ENCODE results near the gene ZNF823. TPM values are rescaled to one million over a fixed set of nuclear protein-coding genes. Genes with fewer than 3 reads are reported as not detected.
"Not testable (repeated sequence)": the region's sequence is repeated elsewhere in the genome, so short reads cannot be mapped to it uniquely, and the experiment has no call there.

Gene ZNF823
- 5.1 and 10.2 TPM in 2 replicates for total RNA-seq

- DNase-seq (ENCODE audit: low read depth, low spot score): peak; percentile 98
Observed at GRCh38 chr19:11738746-11739620, at the start of gene ZNF823. Gene ZNF823 (minus strand): TSS chr19:11738946. CDS start chr19:11738819, 127 bp downstream.

- DNase-seq (ENCODE audit: low read depth, low spot score): no peak
Observed at GRCh38 chr19:11787536-11787935, 48.8 kb upstream of the ZNF823 start.

GRCh38 chr19:11784356-11784755, 45.6 kb upstream of the ZNF823 start:
- DNase-seq (ENCODE audit: low read depth, low spot score): no peak

GRCh38 chr19:11783767-11784166, 45.0 kb upstream of the ZNF823 start:
- no peak for DNase-seq (ENCODE audit: low read depth, low spot score)

- no peak for DNase-seq (ENCODE audit: low read depth, low spot score)
Observed at GRCh38 chr19:11781295-11782057, 42.7 kb upstream of the ZNF823 start.

GRCh38 chr19:11780431-11781020, 41.8 kb upstream of the ZNF823 start:
- no peak for DNase-seq (ENCODE audit: low read depth, low spot score)

GRCh38 chr19:11776669-11777068, 37.9 kb upstream of the ZNF823 start:
- not testable (repeated sequence) for DNase-seq (ENCODE audit: low read depth, low spot score)

- not testable (repeated sequence) for DNase-seq (ENCODE audit: low read depth, low spot score)
Observed at GRCh38 chr19:11771520-11771919, 32.8 kb upstream of the ZNF823 start.

- no peak for DNase-seq (ENCODE audit: low read depth, low spot score)
Observed at GRCh38 chr19:11769995-11770394, 31.2 kb upstream of the ZNF823 start.

- no peak for DNase-seq (ENCODE audit: low read depth, low spot score)
Observed at GRCh38 chr19:11767633-11768133, 28.9 kb upstream of the ZNF823 start.

GRCh38 chr19:11766597-11767591, 28.1 kb upstream of the ZNF823 start, which contains the start of gene ZNF441:
Gene ZNF441 (plus strand): TSS chr19:11767000. CDS start chr19:11767194, 194 bp downstream.
- peak; percentile 69 for DNase-seq (ENCODE audit: low read depth, low spot score)

- DNase-seq (ENCODE audit: low read depth, low spot score): no peak
Observed at GRCh38 chr19:11763611-11764010, 24.9 kb upstream of the ZNF823 start.

- no peak for DNase-seq (ENCODE audit: low read depth, low spot score)
Observed at GRCh38 chr19:11763117-11763516, 24.4 kb upstream of the ZNF823 start.

- DNase-seq (ENCODE audit: low read depth, low spot score): no peak
Observed at GRCh38 chr19:11759805-11760204, 21.1 kb upstream of the ZNF823 start.

- DNase-seq (ENCODE audit: low read depth, low spot score): no peak
Observed at GRCh38 chr19:11756965-11757364, 18.2 kb upstream of the ZNF823 start.

GRCh38 chr19:11754663-11755062, 15.9 kb upstream of the ZNF823 start:
- DNase-seq (ENCODE audit: low read depth, low spot score): no peak

- DNase-seq (ENCODE audit: low read depth, low spot score): no peak
Observed at GRCh38 chr19:11752244-11752736, 13.5 kb upstream of the ZNF823 start.

- no peak for DNase-seq (ENCODE audit: low read depth, low spot score)
Observed at GRCh38 chr19:11749751-11750150, 11.0 kb upstream of the ZNF823 start.

GRCh38 chr19:11747277-11747676, 8.5 kb upstream of the ZNF823 start:
- DNase-seq (ENCODE audit: low read depth, low spot score): no peak

GRCh38 chr19:11745869-11746268, 7.1 kb upstream of the ZNF823 start:
- DNase-seq (ENCODE audit: low read depth, low spot score): no peak
